Measurements from ENCODE around the gene ZKSCAN7. TPM values are rescaled to one million over a fixed set of nuclear protein-coding genes. Genes with fewer than 3 reads are reported as not detected.
A peak's percentile ranks its signal among the peaks of the same experiment; 100 is the strongest.

Gene ZKSCAN7
- total RNA-seq, result 1 to 10 TPM; 3.5 to 6.1 (median 5.0) TPM

- ATAC-seq, result peak; percentile 65
- 32 to 50% methylated on average over 2 to 5 of the region's 68 CpGs for WGBS, 2 donors (ENCODE audit: low coverage in 1 of 2)
- H3K27me3 ChIP-seq, result peaks cover 29% of the 10 kb centered on the region
- peaks cover 0 to 18% (median 4%) of the 10 kb centered on the region in 3 donors for H3K4me1 ChIP-seq
- no peaks in the 10 kb centered on the region for H3K9me3 ChIP-seq
- TF ChIP-seq EP300 (IDR thresholded peaks at IDR 0.05) (no peak), POLR2A (IDR thresholded peaks at IDR 0.05) (no peak), POLR2AphosphoS5 (IDR thresholded peaks at IDR 0.05) (no peak)
- TF ChIP-seq, protein P1, sequence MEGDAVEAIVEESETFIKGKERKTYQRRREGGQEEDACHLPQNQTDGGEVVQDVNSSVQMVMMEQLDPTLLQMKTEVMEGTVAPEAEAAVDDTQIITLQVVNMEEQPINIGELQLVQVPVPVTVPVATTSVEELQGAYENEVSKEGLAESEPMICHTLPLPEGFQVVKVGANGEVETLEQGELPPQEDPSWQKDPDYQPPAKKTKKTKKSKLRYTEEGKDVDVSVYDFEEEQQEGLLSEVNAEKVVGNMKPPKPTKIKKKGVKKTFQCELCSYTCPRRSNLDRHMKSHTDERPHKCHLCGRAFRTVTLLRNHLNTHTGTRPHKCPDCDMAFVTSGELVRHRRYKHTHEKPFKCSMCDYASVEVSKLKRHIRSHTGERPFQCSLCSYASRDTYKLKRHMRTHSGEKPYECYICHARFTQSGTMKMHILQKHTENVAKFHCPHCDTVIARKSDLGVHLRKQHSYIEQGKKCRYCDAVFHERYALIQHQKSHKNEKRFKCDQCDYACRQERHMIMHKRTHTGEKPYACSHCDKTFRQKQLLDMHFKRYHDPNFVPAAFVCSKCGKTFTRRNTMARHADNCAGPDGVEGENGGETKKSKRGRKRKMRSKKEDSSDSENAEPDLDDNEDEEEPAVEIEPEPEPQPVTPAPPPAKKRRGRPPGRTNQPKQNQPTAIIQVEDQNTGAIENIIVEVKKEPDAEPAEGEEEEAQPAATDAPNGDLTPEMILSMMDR (IDR thresholded peaks at IDR 0.05), result peak in 3 of 4 experiments; percentile 19 to 27 (median 23)
- H3K36me3 ChIP-seq, result peaks cover 0 to 28% of the 10 kb centered on the region in 2 donors
- peak within 1 kb of the TSS; percentile 70 to 81 for H3K4me3 ChIP-seq
- peak within 1 kb of the TSS; percentile 62 to 85 (median 84) for H3K27ac ChIP-seq
Observed at GRCh38 chr3:44554626-44555592, at the start of gene ZKSCAN7. ZKSCAN7 (plus strand) TSS chr3:44555193; CDS start chr3:44557048, 1,855 bp downstream.

DNA sequence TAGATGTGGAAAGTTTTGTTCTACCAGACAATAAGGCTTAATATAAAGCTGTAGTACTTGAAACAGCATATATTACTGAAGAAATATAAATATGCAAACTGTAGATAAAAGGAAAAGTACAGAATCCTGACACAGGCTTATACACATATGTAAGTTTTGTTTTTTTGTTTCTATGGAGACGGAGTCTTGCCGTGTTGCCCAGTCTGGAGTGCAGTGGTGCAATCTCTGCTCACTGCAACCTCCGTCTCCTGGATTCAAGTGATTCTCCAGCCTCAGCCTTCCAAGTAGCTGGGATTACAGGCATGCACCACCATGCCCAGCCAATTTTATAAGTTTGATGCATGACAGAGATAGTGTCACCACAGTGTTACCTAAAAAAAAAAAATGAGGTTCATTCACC, 48.4 kb upstream of the ZKSCAN7 start:
- no peak for TF ChIP-seq POLR2A (IDR thresholded peaks at IDR 0.05)
- TF ChIP-seq POLR2AphosphoS5 (IDR thresholded peaks at IDR 0.05), result no peak
- ATAC-seq, result no peak
- no peaks in the 10 kb centered on the region for H3K27me3 ChIP-seq
- H3K36me3 ChIP-seq, result peaks cover 0 to 18% of the 10 kb centered on the region in 2 donors
- WGBS, 2 donors (ENCODE audit: low coverage in 1 of 2), result 43 to 61% methylated on average over 3 of the region's 3 CpGs
- no peak overlapping the region for H3K4me3 ChIP-seq
- H3K4me1 ChIP-seq, result peaks cover 4 to 37% (median 5%) of the 10 kb centered on the region in 3 donors
- peaks cover 0 to 4% (median 0%) of the 10 kb centered on the region in 3 donors for H3K9me3 ChIP-seq
- H3K27ac ChIP-seq, result no peak overlapping the region

DNA sequence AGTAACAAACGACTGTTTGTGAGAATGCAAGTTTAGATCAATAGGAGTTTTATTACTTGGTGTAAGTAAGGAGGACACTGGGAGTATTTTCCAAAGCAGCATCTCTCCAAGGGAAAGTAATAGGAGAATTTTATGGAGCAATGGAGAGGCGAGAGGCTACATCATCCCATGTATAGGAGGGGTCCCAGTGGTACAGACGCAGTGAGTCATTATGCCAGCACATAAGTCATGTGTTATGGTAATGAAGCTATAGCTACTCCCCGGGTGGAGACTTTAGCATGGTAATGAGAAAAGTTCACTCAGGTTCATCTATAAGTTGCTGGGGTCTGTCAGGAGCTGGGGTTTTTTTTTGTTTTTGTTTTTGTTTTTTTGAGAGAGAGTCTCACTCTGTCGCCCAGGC, 48.0 kb upstream of the ZKSCAN7 start:
- 84 to 89% methylated on average over 5 of the region's 5 CpGs for WGBS, 2 donors (ENCODE audit: low coverage in 1 of 2)
- ATAC-seq, result no peak

GRCh38 chr3:44509393-44509921, 45.5 kb upstream of the ZKSCAN7 start:
- ATAC-seq, result no peak
- no peaks in the 10 kb centered on the region for H3K27me3 ChIP-seq
- peaks cover 4 to 40% (median 5%) of the 10 kb centered on the region in 3 donors for H3K4me1 ChIP-seq
- H3K27ac ChIP-seq, result peak overlapping the region; percentile 88 to 95 (median 91)
- peaks cover 0 to 7% of the 10 kb centered on the region in 2 donors for H3K36me3 ChIP-seq
- H3K4me3 ChIP-seq, result peak overlapping the region; percentile 94 to 96
- H3K9me3 ChIP-seq, result no peaks in the 10 kb centered on the region
- WGBS, 2 donors (ENCODE audit: low coverage in 1 of 2), result 50 to 53% methylated on average over 2 of the region's 2 CpGs
- TF ChIP-seq POLR2A (IDR thresholded peaks at IDR 0.05) (no peak), EP300 (IDR thresholded peaks at IDR 0.05) (no peak), POLR2AphosphoS5 (IDR thresholded peaks at IDR 0.05) (no peak)
- TF ChIP-seq, protein P1 (IDR thresholded peaks at IDR 0.05), result no peak

More for the DNA sequence above, 48.0 kb upstream of the ZKSCAN7 start:
- Histone ChIP-seq H3K36me3 (peaks cover 0 to 14% of the 10 kb centered on the region in 2 donors), H3K4me3 (no peak overlapping the region), H3K27me3 (no peaks in the 10 kb centered on the region), H3K27ac (no peak overlapping the region), H3K9me3 (no peaks in the 10 kb centered on the region), H3K4me1 (peaks cover 4 to 40% (median 5%) of the 10 kb centered on the region in 3 donors)
- TF ChIP-seq POLR2AphosphoS5 (IDR thresholded peaks at IDR 0.05), result no peak
- TF ChIP-seq, protein P1 (IDR thresholded peaks at IDR 0.05), result no peak

DNA sequence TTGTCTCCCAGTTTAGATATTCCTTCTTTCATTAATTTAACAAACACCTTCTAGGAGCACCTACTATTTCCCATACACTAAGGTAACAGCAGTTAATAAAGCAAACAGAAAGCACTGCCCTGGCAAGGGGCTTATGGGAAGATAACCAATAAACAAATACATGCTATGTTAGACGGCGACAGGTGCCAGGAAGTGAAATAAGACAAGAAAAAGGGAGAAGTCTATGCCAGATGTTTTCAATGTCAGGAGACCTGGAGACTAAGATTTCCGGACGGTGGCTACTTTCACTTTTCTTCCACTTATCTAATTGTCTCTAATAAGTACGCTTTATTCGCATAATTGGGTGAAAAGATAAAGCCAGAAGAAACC, 45.0 kb upstream of the ZKSCAN7 start:
- H3K36me3 ChIP-seq, result peaks cover 0 to 7% of the 10 kb centered on the region in 2 donors
- WGBS, 2 donors (ENCODE audit: low coverage in 1 of 2), result 0% methylated on average over 6 of the region's 6 CpGs
- TF ChIP-seq POLR2AphosphoS5 (IDR thresholded peaks at IDR 0.05) (no peak), POLR2A (IDR thresholded peaks at IDR 0.05) (no peak), EP300 (IDR thresholded peaks at IDR 0.05) (no peak)
- TF ChIP-seq, protein P1 (IDR thresholded peaks at IDR 0.05), result no peak
- H3K4me3 ChIP-seq, result peak overlapping the region; percentile 94 to 96
- no peaks in the 10 kb centered on the region for H3K27me3 ChIP-seq
- peaks cover 4 to 40% (median 5%) of the 10 kb centered on the region in 3 donors for H3K4me1 ChIP-seq
- no peak for ATAC-seq
- no peaks in the 10 kb centered on the region for H3K9me3 ChIP-seq
- H3K27ac ChIP-seq, result peak overlapping the region; percentile 88 to 95 (median 91)
